ENCODE results near the gene SERPINC1.
"Not testable (repeated sequence)": the region's sequence is repeated elsewhere in the genome, so short reads cannot be mapped to it uniquely, and the experiment has no call there.

Gene SERPINC1

GRCh38 chr1:173863224-173864161 is 53.6 kb downstream of the SERPINC1 start:
- no peak for DNase-seq (ENCODE audit: low read depth)

DNA sequence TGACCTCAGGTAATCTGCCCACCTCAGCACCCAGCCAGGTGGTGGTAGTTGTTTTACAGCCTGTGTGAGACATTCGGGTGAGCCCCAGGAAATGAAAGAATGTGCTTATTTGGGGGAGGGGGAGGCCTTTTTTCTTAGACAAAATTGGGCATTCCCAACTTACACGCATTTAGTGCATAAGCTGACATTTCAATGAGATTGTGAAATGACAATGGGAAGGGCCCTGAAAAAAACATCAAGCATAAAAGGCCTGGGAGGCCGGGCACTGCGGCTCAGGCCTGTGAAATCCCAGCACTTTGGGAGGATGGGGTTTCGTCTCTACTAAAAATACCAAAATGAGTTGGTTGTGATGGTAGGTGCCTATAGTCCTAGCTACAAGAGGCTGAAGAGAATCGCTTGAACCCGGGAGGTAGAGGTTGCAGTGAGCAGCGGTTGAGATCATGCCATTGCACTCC is 54.3 kb downstream of the SERPINC1 start:
- no peak for DNase-seq (ENCODE audit: low read depth)

- peak; percentile 21 for DNase-seq (ENCODE audit: low read depth)
These were observed 54.9 kb downstream of the SERPINC1 start for GRCh38 chr1:173862146-173862768.

DNA sequence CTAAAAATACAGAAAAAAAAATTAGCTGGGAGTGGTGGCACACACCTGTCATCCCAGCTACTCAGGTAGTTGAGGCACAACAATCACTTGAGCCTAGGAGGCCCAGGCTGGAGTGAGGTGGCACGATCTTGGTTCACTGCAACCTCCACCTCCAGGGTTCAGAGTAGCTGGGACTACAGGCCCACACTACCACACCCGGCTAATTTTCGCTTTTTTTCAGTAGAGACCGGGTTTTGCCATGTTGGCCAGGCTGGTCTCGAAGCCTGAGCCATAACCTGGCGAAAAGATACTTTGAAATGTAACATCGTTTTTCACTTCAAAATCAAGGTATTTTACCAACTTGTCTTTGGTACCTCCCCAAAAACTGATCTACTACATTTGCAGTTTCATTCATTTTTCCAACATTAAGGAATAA is 55.4 kb downstream of the SERPINC1 start:
- DNase-seq (ENCODE audit: low read depth): peak; percentile 29

- no peak for DNase-seq (ENCODE audit: low read depth)
These were observed 57.1 kb downstream of the SERPINC1 start for GRCh38 chr1:173860065-173860464.

- DNase-seq (ENCODE audit: low read depth): not testable (repeated sequence)
These were observed 57.6 kb downstream of the SERPINC1 start for GRCh38 chr1:173859547-173859946.

GRCh38 chr1:173857363-173857917 is 59.7 kb downstream of the SERPINC1 start:
- DNase-seq (ENCODE audit: low read depth): no peak

- no peak for DNase-seq (ENCODE audit: low read depth)
These were observed 60.2 kb downstream of the SERPINC1 start for GRCh38 chr1:173856903-173857302.

GRCh38 chr1:173856014-173856413 is 61.1 kb downstream of the SERPINC1 start:
- DNase-seq (ENCODE audit: low read depth): no peak

All from stimulated activated CD8-positive, alpha-beta memory T cell treated with anti-CD3 and anti-CD28 coated beads, Interleukin-15, amount 100 ng/mL, for 24 hours (primary cell).